Activated CD4-positive, alpha-beta T cell treated with anti-CD3 and anti-CD28 coated beads for 24 hours (primary cell): ENCODE results near the gene FBXW12.

Experiments
- DNase-seq, 2 donors: peaks; one replicate each; pipeline ENCODE4 v3.0.0-alpha.2; 2020; ENCODE audit warnings: low read depth in 2 of 2

The FBXW12 gene

DNA sequence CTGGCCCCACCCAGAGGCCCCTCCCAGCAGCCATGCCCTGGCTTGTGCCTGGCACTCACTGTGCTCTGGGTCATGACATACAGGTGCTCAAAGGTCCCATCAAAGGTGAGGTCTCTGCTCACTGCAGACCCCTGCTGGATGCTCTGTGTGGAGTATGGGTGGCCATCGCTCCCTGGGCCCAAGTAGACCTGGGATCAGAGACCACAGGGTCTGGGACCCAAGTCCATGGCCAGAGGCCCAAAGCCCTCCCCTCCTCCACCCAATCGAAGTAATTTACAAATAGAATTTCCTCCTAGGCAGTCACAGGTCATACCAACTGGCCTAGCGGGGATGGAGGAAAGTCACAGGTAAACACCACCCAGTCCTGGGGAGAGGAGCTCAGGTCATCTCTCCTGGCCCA, 50.3 kb downstream of the FBXW12 start:
- DNase-seq = no peak

GRCh38 chr3:48422681-48423080, 50.7 kb downstream of the FBXW12 start:
- no peak for DNase-seq

DNA sequence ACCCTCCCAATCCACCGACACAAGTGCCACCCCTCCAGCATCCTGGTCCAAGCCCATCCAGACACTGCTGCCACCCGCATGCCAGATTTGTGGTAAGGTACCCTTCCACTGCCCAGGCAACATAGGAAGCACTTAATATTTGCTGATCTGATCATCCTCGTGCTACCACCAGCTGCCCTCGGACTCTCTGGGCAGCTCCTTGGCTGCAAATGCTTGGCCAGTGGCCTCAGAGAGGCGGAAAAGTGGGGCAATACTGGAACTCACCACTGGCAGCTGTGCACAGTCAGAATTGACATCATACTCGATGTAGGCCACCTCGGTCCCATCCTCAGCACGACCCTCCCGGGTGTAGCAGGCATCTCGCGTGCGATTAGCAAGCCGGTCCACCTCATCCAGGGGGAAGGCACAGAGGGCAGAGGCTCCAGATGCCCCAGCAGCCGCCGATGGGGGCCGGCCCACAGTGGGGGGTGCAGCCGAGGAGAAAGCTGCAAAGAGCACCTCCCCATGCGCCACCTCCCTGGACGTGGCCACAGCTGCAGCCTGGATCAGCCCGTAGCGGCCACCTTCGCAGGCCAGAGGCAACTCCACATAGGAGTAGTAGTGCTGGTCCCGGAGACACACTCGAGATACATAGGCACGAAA, 51.3 kb downstream of the FBXW12 start:
- no peak for DNase-seq

DNA sequence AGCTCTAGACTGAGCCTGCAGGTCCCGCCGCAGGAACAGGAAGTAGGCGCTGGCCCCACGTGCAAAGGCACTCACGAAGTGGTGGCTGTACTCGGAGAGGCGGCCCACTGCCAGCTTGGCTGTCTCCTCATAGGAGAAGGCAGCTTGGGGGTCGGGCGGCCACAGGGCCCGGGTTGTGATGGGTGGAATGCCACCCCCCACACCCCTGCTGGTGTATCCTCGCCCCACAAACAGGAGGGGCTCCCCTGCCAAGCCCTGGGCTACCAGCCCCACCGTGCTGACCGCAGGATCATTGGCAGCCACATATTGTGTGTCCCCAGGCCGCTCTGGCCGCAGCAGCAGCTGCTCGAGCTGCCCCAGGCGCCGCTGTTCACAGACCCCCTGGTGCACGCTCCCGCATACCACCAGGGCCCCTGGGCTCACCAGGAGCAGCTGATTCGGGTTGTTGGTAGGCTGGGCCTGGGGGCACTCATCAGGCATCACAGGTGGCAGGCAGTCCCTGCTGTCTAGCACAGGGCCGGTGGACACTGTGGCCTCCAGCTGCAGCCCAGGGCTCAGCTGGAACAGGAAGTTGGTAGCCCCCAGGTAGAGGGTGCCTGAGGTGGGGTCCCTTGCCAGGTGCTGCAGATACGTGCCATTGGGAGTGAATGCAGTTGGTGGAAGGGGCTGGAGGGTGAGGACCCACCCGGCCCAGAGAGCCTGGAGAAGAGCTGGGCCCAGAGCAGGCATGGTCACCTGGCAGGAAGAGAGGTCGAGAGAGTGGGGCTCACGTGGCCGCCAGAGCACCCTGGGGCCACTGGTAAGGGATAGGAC, 52.1 kb downstream of the FBXW12 start:
- no peak for DNase-seq

GRCh38 chr3:48425281-48425812, 53.3 kb downstream of the FBXW12 start:
- no peak for DNase-seq

GRCh38 chr3:48426401-48426909, 54.4 kb downstream of the FBXW12 start:
- no peak for DNase-seq

DNA sequence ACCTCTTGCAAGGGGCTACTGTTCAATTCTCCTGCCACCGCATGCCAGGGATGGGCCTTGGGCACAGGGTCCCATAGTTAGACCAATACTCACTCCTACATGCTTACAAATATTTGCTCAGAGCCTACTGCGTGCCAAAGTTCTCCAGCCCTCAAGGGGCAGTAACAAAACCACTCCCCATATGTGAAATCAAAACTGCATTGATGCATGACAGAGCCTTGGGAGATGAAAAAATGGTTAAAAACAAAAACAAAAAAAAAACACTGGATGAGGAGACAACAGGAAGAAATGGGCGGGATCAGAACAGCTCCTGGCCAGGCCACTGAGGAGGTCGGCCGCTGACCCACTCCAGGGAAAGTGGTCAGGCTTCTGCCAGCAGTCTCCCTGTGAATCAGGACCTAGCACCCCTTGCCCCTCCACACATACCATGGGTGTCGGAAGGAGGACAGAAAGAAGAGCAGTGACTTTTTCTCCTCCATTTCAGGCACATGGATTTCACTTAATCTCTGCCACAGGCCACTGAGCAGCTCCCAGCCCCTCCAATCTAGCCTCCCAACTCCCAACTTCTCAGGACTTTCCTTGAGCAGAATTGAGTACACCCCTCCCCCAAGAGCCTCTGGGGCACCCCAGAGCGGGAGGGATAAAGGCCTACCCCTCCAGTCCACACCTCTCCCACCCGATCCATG, 55.1 kb downstream of the FBXW12 start:
- DNase-seq = no peak

- DNase-seq = no peak
Observed at GRCh38 chr3:48427630-48427962, 55.6 kb downstream of the FBXW12 start.

GRCh38 chr3:48428088-48428571, 56.1 kb downstream of the FBXW12 start:
- DNase-seq = no peak

DNA sequence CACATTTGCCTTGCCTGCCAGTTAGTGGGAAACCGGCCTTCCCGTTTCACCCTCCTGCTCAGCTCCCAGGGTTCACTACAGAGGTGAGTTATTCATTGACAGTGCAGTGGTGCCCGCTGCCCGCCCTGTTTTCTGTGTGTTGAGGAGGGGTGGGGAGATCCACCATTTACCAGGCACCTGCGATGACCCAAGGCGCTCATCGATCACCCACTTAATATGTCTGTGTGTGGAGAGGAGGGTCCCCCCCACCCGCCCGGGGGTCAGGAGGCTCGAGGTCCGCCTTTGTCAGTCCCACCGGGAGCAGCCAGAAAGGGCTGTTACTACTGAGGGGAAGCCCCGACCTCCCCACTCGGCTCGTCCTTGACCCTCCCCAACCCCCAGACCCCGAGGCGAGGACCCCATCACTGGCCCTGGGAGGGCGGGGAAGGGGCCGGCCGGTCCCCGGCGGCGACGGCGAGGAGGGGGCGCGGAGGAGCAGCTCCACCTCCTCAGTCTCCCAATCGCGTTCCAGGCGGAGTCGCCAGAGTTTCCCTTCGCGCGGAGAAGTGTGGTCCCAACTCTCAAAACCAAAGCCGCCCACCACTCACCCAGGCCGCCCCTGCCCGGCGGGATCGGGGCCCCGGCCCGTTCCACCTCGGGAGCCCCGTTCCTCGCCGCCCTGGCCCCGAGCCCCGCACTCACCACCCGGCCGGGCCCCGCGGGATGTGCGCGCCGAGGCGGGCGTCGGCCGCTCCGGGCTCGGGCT, 56.7 kb downstream of the FBXW12 start:
- no peak for DNase-seq

GRCh38 chr3:48429317-48429959, 57.4 kb downstream of the FBXW12 start:
- DNase-seq = peak in 1 of 2 donors; percentile 30

- no peak for DNase-seq
Observed at GRCh38 chr3:48429960-48430707, 58.1 kb downstream of the FBXW12 start, which contains the start of gene PLXNB1. Gene PLXNB1 (minus strand): TSS chr3:48430086. CDS start chr3:48424611, 5,475 bp downstream.

GRCh38 chr3:48430708-48431101, 58.7 kb downstream of the FBXW12 start:
- no peak for DNase-seq

DNA sequence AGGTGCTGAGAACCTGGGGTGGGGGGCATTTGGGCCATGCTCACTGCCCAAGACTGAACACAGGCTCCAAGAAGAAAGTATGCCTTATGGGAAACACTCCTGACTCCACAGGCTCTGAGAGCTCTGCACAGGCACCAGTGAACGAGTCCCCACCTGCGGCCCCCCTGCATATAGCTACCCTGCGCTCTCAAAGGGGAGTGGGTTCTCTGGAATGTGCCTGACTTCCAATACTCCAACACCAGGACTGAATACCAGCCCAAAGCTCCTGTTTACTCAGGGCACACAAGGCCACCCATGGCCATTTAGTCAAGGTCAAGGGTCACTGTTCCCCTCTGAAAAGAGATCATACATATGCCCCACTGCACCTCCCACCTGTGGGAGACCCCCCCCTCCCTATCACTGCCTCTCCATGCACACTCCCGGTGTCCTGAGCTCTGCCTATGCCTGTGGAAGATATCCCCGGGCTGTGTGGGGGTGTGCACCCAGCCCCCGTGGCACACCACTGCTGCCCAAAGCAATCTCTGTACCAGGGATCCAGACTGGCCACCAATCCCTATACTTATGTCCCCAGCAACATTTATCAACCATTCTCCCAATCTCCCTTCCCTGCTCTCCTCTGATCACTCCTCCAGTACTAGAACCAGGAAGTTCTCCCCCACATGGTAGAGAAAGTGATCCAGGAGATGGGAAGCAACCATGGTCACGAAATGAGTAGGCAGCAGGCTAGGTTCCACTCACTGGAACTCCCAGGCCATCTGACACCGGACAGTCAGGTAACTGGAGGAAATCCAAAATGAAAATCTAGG, 59.4 kb downstream of the FBXW12 start:
- no peak for DNase-seq

DNA sequence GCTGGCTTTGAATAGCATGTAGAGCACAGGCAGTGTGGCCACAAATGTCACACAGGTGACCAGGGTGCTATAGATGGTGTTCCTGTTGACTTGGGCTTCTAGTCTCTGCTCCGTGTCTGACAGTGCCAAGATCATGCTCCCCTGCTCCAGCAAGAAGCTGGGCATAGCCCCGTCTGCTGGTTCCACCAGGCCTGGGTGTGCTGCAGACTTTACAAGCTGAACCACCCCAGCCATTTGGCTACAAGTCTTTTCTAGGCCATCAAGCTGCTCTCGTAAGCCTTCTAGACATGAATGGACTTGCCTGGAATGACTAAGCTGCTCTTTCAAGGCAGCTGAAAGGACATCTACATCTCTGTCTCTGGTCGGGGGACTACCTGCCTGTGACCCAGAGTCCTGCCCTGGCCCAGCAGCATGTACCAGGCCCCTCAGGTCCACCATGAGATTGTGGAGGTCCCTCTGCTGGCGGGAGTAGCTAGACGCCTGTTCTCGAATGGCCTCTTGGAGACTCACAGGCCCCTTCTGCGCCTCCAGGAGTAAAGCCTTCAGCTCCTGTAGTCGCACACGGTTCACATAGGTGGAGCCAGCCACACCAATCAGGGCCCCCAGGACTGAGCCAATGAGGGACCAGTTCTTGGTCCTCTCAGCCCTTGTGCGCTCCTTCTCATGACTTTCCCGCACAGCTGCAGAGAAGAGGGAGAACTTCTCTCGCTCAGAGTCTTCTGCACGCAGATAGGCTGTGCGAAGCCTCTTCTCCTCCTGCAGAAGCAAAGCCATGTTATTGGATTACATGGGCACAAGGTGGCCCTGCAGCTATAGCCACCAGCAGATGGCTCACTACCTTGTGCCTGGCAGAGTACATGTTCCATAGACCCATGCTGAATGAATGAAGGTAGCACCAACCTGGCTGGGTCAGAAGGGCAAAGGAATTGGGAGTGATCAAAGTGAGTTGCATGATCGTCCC, 60.7 kb downstream of the FBXW12 start:
- no peak for DNase-seq

DNA sequence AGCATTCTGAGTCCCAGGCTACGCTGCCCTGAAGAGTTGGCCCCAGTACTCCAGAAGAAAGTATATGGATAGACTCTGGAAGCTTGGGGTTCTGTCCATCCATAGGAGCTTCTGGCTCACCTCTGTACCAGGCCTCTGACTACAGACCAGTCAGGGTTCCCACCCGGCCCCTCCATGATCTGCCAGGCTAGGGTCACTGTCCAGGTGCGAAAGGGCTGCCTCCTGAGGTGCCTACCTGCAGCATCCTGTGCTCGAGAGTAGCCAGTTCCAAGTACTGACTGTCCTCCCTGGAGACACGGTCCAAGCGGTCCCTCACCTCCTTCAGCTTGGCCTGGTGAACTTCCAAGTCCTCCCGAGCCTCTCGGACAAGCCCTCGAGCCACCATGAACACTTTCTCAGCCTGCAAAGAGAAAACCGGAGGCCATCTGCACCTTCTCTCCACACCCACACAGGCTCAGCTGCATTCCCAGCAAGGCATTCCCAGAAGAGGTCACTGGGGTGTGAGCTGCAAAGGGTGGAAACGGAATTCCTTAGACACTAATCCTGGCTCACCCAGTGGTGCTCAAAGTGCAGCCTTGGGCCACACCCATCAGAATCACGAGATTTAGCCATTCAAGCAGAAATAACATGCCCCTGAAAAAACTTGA, 61.6 kb downstream of the FBXW12 start:
- DNase-seq = no peak

GRCh38 chr3:48434591-48435222, 62.7 kb downstream of the FBXW12 start:
- no peak for DNase-seq
